K562 (cell line): Measurements from ENCODE around the gene FJX1. TPM values are rescaled to one million over a fixed set of nuclear protein-coding genes. Genes with fewer than 3 reads are reported as not detected.
A peak's percentile ranks its signal among the peaks of the same experiment; 100 is the strongest.

Source experiments
- ATAC-seq: fragments of 200-7000 bp; cut with Tn5 transposase; 3 replicates; pipeline ENCODE4 v1.9.1; 2020; ENCODE audit warnings: moderate library complexity
- BruUV-seq: library from RNA; stranded (reverse); fragments of 400-500 nt; replicated peaks from 2 replicates; lab custom pipeline; 2021; lab: Mats Ljungman, UMichigan
- CTCF ChIA-PET: fragments of 300-600 bp; formaldehyde crosslinking; extraction: SDS; loops from one replicate; lab custom pipeline; 2021; ENCODE audit warnings: low intra/inter-chr PET ratio; lab: Yijun Ruan, JAX
- POLR2A ChIA-PET: fragments of 300-600, 350-650 bp; sonication (Branson Sonifier 250); formaldehyde crosslinking; extraction: SDS; loops from one replicate; lab custom pipeline; 2021; ENCODE audit warnings: antibody characterized with exemption, inconsistent platforms; lab: Yijun Ruan, JAX
- DNase-seq, 4 experiments: peaks; one replicate each; pipeline versions ENCODE4 v3.0.0 to v3.0.0-alpha.2; 2011 to 2018; ENCODE audit warnings: low spot score in 3 of 4, mixed read lengths in 3 of 4; ENCODE audit errors: extremely low read depth in 1 of 4
- FAIRE-seq: peaks from 2 replicates; lab custom pipeline; 2011; peaks lifted over from hg19 to GRCh38; lab: Jason Lieb, UNC
- H2AFZ ChIP-seq: 2 replicates; pipeline ENCODE4 v1.6.0; 2011; ENCODE audit warnings: low read depth, low read length, control low read depth, inconsistent platforms
- H3K27ac ChIP-seq: fragments of 200-600 bp; 3 replicates; pipeline ENCODE4 v1.8.0; 2011; ENCODE audit warnings: low read depth, mild to moderate bottlenecking, control low read depth, inconsistent platforms, low read length, moderate library complexity, mixed read lengths; ENCODE audit errors: extremely low read depth
- H3K27me3 ChIP-seq, 2 experiments: fragments of 300-600 bp in 1 of 2; 2 replicates in 1 of 2; 3 replicates in 1 of 2; pipeline versions ENCODE4 v1.6.0 to v1.8.0; 2011; ENCODE audit warnings: inconsistent platforms in 2 of 2, low read length in 2 of 2, mild to moderate bottlenecking in 1 of 2, mixed read lengths in 1 of 2, moderate library complexity in 1 of 2; ENCODE audit not compliant: control insufficient read depth in 2 of 2, insufficient read depth in 2 of 2
- H3K36me3 ChIP-seq: fragments of 300-600 bp; 3 replicates; pipeline ENCODE4 v1.8.0; 2011; ENCODE audit warnings: mild to moderate bottlenecking, low read length, inconsistent platforms; ENCODE audit not compliant: control insufficient read depth, insufficient read depth
- H3K4me1 ChIP-seq, 2 experiments: fragments of 200-600 bp in 1 of 2; replicated peaks in 1 of 2; 2 replicates in 1 of 2; 3 replicates in 1 of 2; pipeline versions ENCODE4 v1.5.1 to v1.8.0; 2011; ENCODE audit warnings: inconsistent platforms in 2 of 2, low read length in 2 of 2, mild to moderate bottlenecking in 1 of 2, mixed read lengths in 1 of 2, moderate library complexity in 1 of 2; ENCODE audit not compliant: control insufficient read depth in 2 of 2, insufficient read depth in 2 of 2
- H3K4me2 ChIP-seq: 2 replicates; pipeline ENCODE4 v1.6.1; 2011; ENCODE audit warnings: low read length, control low read depth, inconsistent platforms, mixed read lengths; ENCODE audit not compliant: insufficient read depth
- H3K4me3 ChIP-seq: fragments of 200-600 bp; sonication (generic), shearing (Covaris generic); 2 replicates; pipeline ENCODE4 v1.5.1; 2016; ENCODE audit warnings: control low read depth, inconsistent platforms
- H3K79me2 ChIP-seq: fragments of 200-600 bp; 3 replicates; pipeline ENCODE4 v1.8.0; 2011; ENCODE audit warnings: low read length, inconsistent platforms; ENCODE audit not compliant: control insufficient read depth, insufficient read depth
- H3K9ac ChIP-seq, 2 experiments: 2 replicates each; pipeline versions ENCODE4 v1.6.0 to v1.6.1; 2011; ENCODE audit warnings: low read depth in 2 of 2, low read length in 2 of 2, control low read depth in 1 of 2, inconsistent platforms in 1 of 2, mild to moderate bottlenecking in 1 of 2, mixed read lengths in 1 of 2; ENCODE audit not compliant: insufficient read depth in 1 of 2
- H3K9me1 ChIP-seq: one replicate; pipeline ENCODE4 v1.6.0; 2011; ENCODE audit warnings: inconsistent platforms, mild to moderate bottlenecking, low read length, moderate library complexity; ENCODE audit not compliant: control insufficient read depth, insufficient read depth
- H3K9me3 ChIP-seq: replicated peaks from 2 replicates; pipeline ENCODE4 v1.5.1; 2011; ENCODE audit warnings: low read depth, low read length, inconsistent platforms; ENCODE audit not compliant: control insufficient read depth, insufficient read depth
- H4K20me1 ChIP-seq: replicated peaks from 2 replicates; pipeline ENCODE4 v1.6.1; 2011; ENCODE audit warnings: low read length, inconsistent platforms, mixed read lengths; ENCODE audit not compliant: control insufficient read depth, insufficient read depth
- CEBPB ChIP-seq: fragments of 450-650 bp; IDR thresholded peaks from 2 replicates; pipeline ENCODE4 v1.6.1; 2016; ENCODE audit warnings: missing genetic modification characterization, missing compliant biosample characterization
- CXXC5 ChIP-seq: fragments of 250-450 bp; sonication (Bioruptor Pico); IDR thresholded peaks from 2 replicates; pipeline ENCODE4 v1.8.0; 2022; ENCODE audit warnings: inconsistent platforms, mild to moderate bottlenecking, moderate library complexity
- KDM4B ChIP-seq, 2 experiments: fragments of 450-650 bp in 1 of 2; sonication (generic) in 1 of 2; IDR thresholded peaks; 2 replicates each; pipeline ENCODE4 v1.6.1; 2016 to 2017; ENCODE audit warnings: borderline replicate concordance in 2 of 2, antibody characterized with exemption in 1 of 2, low read depth in 1 of 2, mild to moderate bottlenecking in 1 of 2
- MAFG ChIP-seq: fragments of 450-650 bp; conservative IDR thresholded peaks from 2 replicates; pipeline ENCODE4 v1.6.1; 2016; ENCODE audit warnings: missing genetic modification characterization, missing compliant biosample characterization
- NR2C2 ChIP-seq, 2 experiments: fragments of 200-800 bp in 1 of 2; sonication (Bioruptor generic) in 1 of 2; sonication (generic) in 1 of 2; formaldehyde crosslinking in 1 of 2; IDR thresholded peaks; 2 replicates each; pipeline versions ENCODE4 v1.6.1 to v1.8.0; 2016 to 2022; ENCODE audit warnings: mild to moderate bottlenecking in 1 of 2, missing compliant biosample characterization in 1 of 2, missing genetic modification characterization in 1 of 2, missing genetic modification reagents in 1 of 2
- ZNF316 ChIP-seq: fragments of 450-650 bp; IDR thresholded peaks from 2 replicates; pipeline ENCODE4 v1.6.1; 2016
- ZNF431 ChIP-seq: sonication (generic); formaldehyde crosslinking; IDR thresholded peaks from 2 replicates; pipeline ENCODE4 v1.8.0; 2022; ENCODE audit warnings: mild to moderate bottlenecking, missing genetic modification reagents
- ZNF584 ChIP-seq: fragments of 200-800 bp; sonication (Bioruptor generic); IDR thresholded peaks from 2 replicates; pipeline ENCODE4 v1.6.1; 2016; ENCODE audit warnings: low read depth, mild to moderate bottlenecking, missing genetic modification characterization, missing compliant biosample characterization
- WGBS: fragments of 100-300 bp; shearing (Covaris generic); methylation state at CpG from one replicate; pipeline ENCODE4 v1.1.6; 2016; ENCODE audit warnings: low coverage, mixed read lengths; ENCODE audit not compliant: insufficient coverage; ENCODE audit errors: missing lambda C conversion rate; 5-methylcytosine and 5-hydroxymethylcytosine counted together
- in situ Hi-C: fragments of 300-500 bp; cut with MboI; formaldehyde crosslinking; loops from 4 replicates; pipeline ENCODE4 v1.15.0; 2018; ENCODE audit warnings: inconsistent platforms, mixed read lengths
- intact Hi-C: fragments of 100-400 bp; cut with micrococcal nuclease; formaldehyde crosslinking; loops from 2 replicates; pipeline ENCODE4 v1.14.2; 2022
- polyA plus RNA-seq, 8 experiments: library from polyadenylated mRNA; depleted of rRNA in 4 of 8; stranded (reverse) in 5 of 8; unstranded in 3 of 8; fragments of >200 nt; fragmentation: Nextera tagmentation in 2 of 8; fragmentation: Illumina TruSeq in 1 of 8; extraction: Ambion mirVana in 2 of 8; extraction: Trizol in 1 of 8; gene quantifications; 2 replicates each; pipeline versions ENCODE4 v1.2.1 to v1.2.3, GENCODE V29; 2011 to 2014; ENCODE audit warnings: inconsistent platforms in 1 of 8, missing spikeins in 1 of 8
- total RNA-seq, 7 experiments: library from RNA; depleted of rRNA in 6 of 7; stranded (reverse); fragments of >200 nt in 6 of 7; fragmentation: Illumina TruSeq in 2 of 7; extraction: Trizol in 2 of 7; gene quantifications; 2 replicates each; pipeline versions ENCODE4 v1.2.1 to v1.2.3, GENCODE V29; 2011 to 2021; ENCODE audit warnings: low replicate concordance in 1 of 7
- TF ChIP-seq, protein P1 (sequence below): fragments of 450-650 bp; IDR thresholded peaks from 2 replicates; pipeline ENCODE4 v1.6.1; 2017; ENCODE audit warnings: antibody characterized with exemption, mild to moderate bottlenecking

FJX1 gene
- total and polyA plus RNA-seq, 9 of the 15 experiments (the other 6 are each of a cell fraction or from before 2014, with no cell fraction given) = 0.10 to 2.7 (median 0.72) TPM

GRCh38 chr11:35617316-35617686 is 959 bp upstream of the FJX1 start:
- H3K36me3 ChIP-seq = no peaks in the 10 kb centered on the region
- peaks cover 0 to 24% of the 10 kb centered on the region in 2 experiments; a peak in 4 of 5 replicates for H3K4me1 ChIP-seq
- no peak overlapping the region for H3K4me3 ChIP-seq
- no peak overlapping the region for H3K9ac ChIP-seq
- H4K20me1 ChIP-seq = peaks cover 9% of the 10 kb centered on the region
- H3K9me1 ChIP-seq = no peaks in the 10 kb centered on the region
- WGBS = 53% methylated on average over 7 of the region's 7 CpGs
- DNase-seq (no peak), ATAC-seq (no peak), FAIRE-seq (no peak)
- no TSS peak for BruUV-seq
- no peak overlapping the region for H2AFZ ChIP-seq
- POLR2A ChIA-PET = no interaction called here
- TF ChIP-seq ZNF584 = no peak
- peak; percentile 50 for TF ChIP-seq ZNF316
- TF ChIP-seq CEBPB (tag) = peak; percentile 16; the same call in 1 of the 2 replicates
- TF ChIP-seq MAFG (tag) = peak; percentile 22; the same call in 1 of the 2 replicates
- H3K4me2 ChIP-seq = no peak overlapping the region
- H3K27ac ChIP-seq = no peak overlapping the region
- in situ Hi-C loops (no loop called here), intact Hi-C loops (loop anchor here (2.0 to 5.0 kb wide), 4 partner anchors 400 to 642 kb away; no protein-coding TSS in a partner anchor)
- no peaks in the 10 kb centered on the region for H3K79me2 ChIP-seq
- H3K27me3 ChIP-seq = peaks cover 21 to 30% of the 10 kb centered on the region in 2 experiments
- no peaks in the 10 kb centered on the region for H3K9me3 ChIP-seq
- CTCF ChIA-PET = interaction anchor here (0.7 to 3.2 kb wide), 4 partner anchors 514 to 649 kb away, joined by 3 to 23 read pairs (median 7); no protein-coding TSS in a partner anchor

- peaks cover 21 to 32% of the 10 kb centered on the region in 2 experiments for H3K27me3 ChIP-seq
- H3K9ac ChIP-seq = peak overlapping the region in 1 of 2 experiments; percentile 69; a peak in 1 of 4 replicates
- no peak for FAIRE-seq
- ChIA-PET CTCF (no interaction called here), POLR2A (interaction anchor here (0.5 to 1.2 kb wide), 2 partner anchors 533 to 803 kb away, joined by 3 read pairs; no protein-coding TSS in a partner anchor)
- H3K9me1 ChIP-seq = no peaks in the 10 kb centered on the region
- in situ Hi-C loops = no loop called here
- 2% methylated on average over 52 of the region's 91 CpGs for WGBS
- DNase-seq = peak; percentile 25 to 71 (median 56)
- no TSS peak for BruUV-seq
- H3K9me3 ChIP-seq = no peaks in the 10 kb centered on the region
- peak; percentile 52 for ATAC-seq
- no peak overlapping the region for H3K27ac ChIP-seq
- H3K4me3 ChIP-seq = peak overlapping the region; percentile 35
- H2AFZ ChIP-seq = peak overlapping the region; percentile 72; the same call in 1 of the 2 replicates
- H4K20me1 ChIP-seq = peaks cover 9% of the 10 kb centered on the region
- no peaks in the 10 kb centered on the region for H3K36me3 ChIP-seq
- H3K4me1 ChIP-seq = peaks cover 0 to 24% of the 10 kb centered on the region in 2 experiments; a peak in 4 of 5 replicates
- H3K79me2 ChIP-seq = no peaks in the 10 kb centered on the region
- H3K4me2 ChIP-seq = peak overlapping the region; percentile 39; the same call in 1 of the 2 replicates
- intact Hi-C loops = loop anchor here (5.0 kb wide), 2 partner anchors 399 to 414 kb away; no protein-coding TSS in a partner anchor
- no peak for TF ChIP-seq ZNF431
- no peak for TF ChIP-seq KDM4B (IDR thresholded peaks at IDR 0.05; ENCODE audit: borderline replicate concordance in 2 of 2, low read depth in 1 of 2)
- TF ChIP-seq NR2C2 (CRISPR knock-in tag; IDR thresholded peaks at IDR 0.05) = no peak
- TF ChIP-seq NR2C2 (tag; IDR thresholded peaks at IDR 0.05) = no peak
- peak; percentile 56; the same call in 1 of the 2 replicates for TF ChIP-seq CXXC5 (CRISPR knock-in tag)
- TF ChIP-seq, protein P1, sequence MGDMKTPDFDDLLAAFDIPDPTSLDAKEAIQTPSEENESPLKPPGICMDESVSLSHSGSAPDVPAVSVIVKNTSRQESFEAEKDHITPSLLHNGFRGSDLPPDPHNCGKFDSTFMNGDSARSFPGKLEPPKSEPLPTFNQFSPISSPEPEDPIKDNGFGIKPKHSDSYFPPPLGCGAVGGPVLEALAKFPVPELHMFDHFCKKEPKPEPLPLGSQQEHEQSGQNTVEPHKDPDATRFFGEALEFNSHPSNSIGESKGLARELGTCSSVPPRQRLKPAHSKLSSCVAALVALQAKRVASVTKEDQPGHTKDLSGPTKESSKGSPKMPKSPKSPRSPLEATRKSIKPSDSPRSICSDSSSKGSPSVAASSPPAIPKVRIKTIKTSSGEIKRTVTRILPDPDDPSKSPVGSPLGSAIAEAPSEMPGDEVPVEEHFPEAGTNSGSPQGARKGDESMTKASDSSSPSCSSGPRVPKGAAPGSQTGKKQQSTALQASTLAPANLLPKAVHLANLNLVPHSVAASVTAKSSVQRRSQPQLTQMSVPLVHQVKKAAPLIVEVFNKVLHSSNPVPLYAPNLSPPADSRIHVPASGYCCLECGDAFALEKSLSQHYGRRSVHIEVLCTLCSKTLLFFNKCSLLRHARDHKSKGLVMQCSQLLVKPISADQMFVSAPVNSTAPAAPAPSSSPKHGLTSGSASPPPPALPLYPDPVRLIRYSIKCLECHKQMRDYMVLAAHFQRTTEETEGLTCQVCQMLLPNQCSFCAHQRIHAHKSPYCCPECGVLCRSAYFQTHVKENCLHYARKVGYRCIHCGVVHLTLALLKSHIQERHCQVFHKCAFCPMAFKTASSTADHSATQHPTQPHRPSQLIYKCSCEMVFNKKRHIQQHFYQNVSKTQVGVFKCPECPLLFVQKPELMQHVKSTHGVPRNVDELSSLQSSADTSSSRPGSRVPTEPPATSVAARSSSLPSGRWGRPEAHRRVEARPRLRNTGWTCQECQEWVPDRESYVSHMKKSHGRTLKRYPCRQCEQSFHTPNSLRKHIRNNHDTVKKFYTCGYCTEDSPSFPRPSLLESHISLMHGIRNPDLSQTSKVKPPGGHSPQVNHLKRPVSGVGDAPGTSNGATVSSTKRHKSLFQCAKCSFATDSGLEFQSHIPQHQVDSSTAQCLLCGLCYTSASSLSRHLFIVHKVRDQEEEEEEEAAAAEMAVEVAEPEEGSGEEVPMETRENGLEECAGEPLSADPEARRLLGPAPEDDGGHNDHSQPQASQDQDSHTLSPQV = no peak
Measured at GRCh38 chr11:35618497-35619115, 346 bp downstream of the FJX1 start.
